Measurements from ENCODE around the gene ANKRD33B. TPM values are rescaled to one million over a fixed set of nuclear protein-coding genes. Genes with fewer than 3 reads are reported as not detected.

Gene ANKRD33B
- total RNA-seq, 1 donor from 2014 or later = 14.2 TPM

DNA sequence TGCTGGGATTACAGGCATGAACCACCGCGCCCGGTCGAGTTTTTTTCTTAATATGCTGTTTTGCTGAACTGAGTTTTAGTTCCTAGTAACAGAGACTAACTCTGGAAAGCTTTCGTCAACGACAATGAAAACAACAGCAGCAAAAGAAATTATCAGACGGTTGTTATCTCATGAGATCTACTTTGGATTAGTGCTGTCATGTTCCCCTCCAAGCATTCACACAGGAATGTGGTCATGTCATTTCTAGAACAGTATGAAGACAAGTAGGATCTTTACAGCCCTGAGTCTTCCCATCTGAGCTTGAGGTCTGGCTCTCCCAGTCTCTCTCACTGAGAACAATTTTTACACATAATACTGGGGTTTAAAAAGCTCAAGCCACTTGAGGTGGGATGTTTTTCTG is 4.0 kb upstream of the ANKRD33B start:
- Histone ChIP-seq H3K27me3 (no peaks in the 10 kb centered on the region), H3K9me3 (no peaks in the 10 kb centered on the region), H3K36me3 (no peaks in the 10 kb centered on the region), H3K4me3 (no peak overlapping the region), H3K27ac (no peak overlapping the region), H3K4me1 (peaks cover 31% of the 10 kb centered on the region)
- no peak for DNase-seq (ENCODE audit: extremely low spot score in 2 of 2)
- intact Hi-C loops (cut with DNase I) = loop anchor here (10.0 kb wide), 1 partner anchor 105 kb away; no protein-coding TSS in a partner anchor
- TF ChIP-seq, protein P1, sequence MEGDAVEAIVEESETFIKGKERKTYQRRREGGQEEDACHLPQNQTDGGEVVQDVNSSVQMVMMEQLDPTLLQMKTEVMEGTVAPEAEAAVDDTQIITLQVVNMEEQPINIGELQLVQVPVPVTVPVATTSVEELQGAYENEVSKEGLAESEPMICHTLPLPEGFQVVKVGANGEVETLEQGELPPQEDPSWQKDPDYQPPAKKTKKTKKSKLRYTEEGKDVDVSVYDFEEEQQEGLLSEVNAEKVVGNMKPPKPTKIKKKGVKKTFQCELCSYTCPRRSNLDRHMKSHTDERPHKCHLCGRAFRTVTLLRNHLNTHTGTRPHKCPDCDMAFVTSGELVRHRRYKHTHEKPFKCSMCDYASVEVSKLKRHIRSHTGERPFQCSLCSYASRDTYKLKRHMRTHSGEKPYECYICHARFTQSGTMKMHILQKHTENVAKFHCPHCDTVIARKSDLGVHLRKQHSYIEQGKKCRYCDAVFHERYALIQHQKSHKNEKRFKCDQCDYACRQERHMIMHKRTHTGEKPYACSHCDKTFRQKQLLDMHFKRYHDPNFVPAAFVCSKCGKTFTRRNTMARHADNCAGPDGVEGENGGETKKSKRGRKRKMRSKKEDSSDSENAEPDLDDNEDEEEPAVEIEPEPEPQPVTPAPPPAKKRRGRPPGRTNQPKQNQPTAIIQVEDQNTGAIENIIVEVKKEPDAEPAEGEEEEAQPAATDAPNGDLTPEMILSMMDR (IDR thresholded peaks at IDR 0.05) = no peak
- TF ChIP-seq POLR2A (IDR thresholded peaks at IDR 0.05) (no peak), POLR2AphosphoS5 (IDR thresholded peaks at IDR 0.05; ENCODE audit: insufficient read depth in 1 of 2, low read depth in 1 of 2) (no peak)

DNA sequence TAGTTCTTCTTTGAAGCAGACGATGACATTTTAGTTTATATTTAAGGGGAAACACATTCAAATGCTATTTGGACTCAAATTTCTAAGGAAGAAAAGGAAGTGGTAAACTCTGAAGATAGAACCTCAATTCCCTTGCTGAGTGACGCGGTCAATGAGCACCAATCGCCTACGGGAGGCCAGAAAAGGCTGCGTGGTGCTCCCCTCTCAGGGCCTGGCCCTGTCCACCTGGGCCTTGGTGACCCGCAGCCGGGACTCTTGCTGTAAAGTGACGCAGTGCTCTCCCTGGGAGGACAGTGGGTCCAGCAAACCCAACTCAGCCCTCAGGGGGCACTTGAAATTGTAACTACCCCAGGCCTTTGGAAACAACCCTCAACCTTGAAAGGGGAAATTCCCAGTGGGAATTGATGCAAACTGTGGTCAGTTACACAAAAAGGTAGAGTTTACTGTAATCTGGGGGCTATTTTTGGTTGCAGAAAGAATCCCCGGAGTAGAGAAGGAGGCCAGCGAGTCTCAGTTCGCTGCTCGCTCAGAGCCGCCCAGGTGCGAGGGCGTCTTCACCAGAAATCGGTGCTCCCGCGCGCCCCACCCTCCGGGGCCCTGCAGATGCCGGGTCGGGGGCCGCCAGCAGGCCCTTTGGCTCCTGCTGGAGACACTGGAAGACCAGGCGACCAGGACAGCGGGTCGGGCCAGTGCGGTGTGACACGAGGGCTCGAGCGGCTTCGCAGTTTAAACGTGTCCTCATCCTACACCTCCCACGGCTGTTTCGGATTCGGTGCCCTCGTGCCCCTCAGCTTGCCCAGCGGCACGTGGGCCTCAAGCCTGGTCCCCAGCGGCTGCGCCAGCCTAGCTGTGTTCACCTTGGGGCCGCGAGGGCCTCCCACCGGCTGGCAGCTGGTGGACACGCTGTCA is 1.4 kb upstream of the ANKRD33B start:
- no peaks in the 10 kb centered on the region for H3K36me3 ChIP-seq
- no peaks in the 10 kb centered on the region for H3K27me3 ChIP-seq
- H3K27ac ChIP-seq = peak overlapping the region; percentile 90
- no peaks in the 10 kb centered on the region for H3K9me3 ChIP-seq
- TF ChIP-seq POLR2A (IDR thresholded peaks at IDR 0.05) (no peak), POLR2AphosphoS5 (IDR thresholded peaks at IDR 0.05; ENCODE audit: insufficient read depth in 1 of 2, low read depth in 1 of 2) (no peak)
- TF ChIP-seq, protein P1 (IDR thresholded peaks at IDR 0.05) = no peak
- peak overlapping the region; percentile 70 to 75 for H3K4me3 ChIP-seq
- no peak for DNase-seq (ENCODE audit: extremely low spot score in 2 of 2)
- H3K4me1 ChIP-seq = peaks cover 41% of the 10 kb centered on the region
- intact Hi-C loops (cut with DNase I) = loop anchor here (10.0 kb wide), 1 partner anchor 108 kb away; no protein-coding TSS in a partner anchor

DNA sequence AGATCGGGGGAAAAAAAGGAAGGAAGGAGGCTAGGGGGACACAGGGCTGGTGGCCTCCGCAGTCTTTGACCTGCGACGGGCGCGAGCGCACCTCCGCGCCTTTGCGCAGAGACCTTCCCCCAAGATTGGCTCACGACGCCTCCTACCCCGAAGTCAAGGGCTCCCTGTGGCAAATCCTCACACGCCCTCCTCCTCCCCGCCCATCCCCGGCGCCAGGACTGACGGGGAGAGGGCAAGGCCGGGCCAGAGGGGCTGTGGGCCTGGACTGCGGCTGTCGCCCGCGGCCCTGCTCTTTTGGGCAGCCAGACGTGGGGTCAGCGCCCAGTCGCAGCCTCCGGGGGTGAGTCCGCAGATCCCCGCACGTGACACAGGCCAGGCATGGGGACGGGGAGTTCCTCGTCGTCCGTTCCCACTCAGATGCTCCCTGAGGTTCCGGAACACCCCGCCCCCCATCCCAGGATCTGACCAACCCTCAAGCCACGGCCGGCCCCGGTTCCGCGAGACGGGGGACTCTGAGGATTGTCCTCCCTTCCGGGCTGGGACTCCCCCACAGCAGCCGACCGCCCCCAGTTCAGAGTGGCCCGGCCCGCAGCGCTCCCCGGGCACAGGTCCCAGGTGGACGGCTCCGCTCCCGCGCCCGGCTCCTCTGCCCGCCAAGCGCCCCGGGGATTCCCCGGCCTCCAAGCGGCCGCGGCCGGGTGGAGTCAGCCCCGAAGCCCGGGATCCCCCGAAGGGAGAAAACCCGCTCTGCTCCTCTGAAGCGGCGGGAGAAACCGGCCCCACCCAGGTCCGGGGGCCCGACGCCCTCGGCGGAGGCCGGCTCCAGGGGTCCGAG is 543 bp upstream of the ANKRD33B start:
- H3K4me1 ChIP-seq = peaks cover 49% of the 10 kb centered on the region
- peak overlapping the region; percentile 90 for H3K27ac ChIP-seq
- TF ChIP-seq POLR2AphosphoS5 (IDR thresholded peaks at IDR 0.05; ENCODE audit: insufficient read depth in 1 of 2, low read depth in 1 of 2) (no peak), POLR2A (IDR thresholded peaks at IDR 0.05) (no peak)
- TF ChIP-seq, protein P1 (IDR thresholded peaks at IDR 0.05) = no peak
- intact Hi-C loops (cut with DNase I) = loop anchor here (10.0 kb wide), 1 partner anchor 109 kb away; no protein-coding TSS in a partner anchor
- H3K36me3 ChIP-seq = no peaks in the 10 kb centered on the region
- peak overlapping the region; percentile 70 to 75 for H3K4me3 ChIP-seq
- no peak for DNase-seq (ENCODE audit: extremely low spot score in 2 of 2)
- H3K27me3 ChIP-seq = no peaks in the 10 kb centered on the region
- H3K9me3 ChIP-seq = no peaks in the 10 kb centered on the region

DNA sequence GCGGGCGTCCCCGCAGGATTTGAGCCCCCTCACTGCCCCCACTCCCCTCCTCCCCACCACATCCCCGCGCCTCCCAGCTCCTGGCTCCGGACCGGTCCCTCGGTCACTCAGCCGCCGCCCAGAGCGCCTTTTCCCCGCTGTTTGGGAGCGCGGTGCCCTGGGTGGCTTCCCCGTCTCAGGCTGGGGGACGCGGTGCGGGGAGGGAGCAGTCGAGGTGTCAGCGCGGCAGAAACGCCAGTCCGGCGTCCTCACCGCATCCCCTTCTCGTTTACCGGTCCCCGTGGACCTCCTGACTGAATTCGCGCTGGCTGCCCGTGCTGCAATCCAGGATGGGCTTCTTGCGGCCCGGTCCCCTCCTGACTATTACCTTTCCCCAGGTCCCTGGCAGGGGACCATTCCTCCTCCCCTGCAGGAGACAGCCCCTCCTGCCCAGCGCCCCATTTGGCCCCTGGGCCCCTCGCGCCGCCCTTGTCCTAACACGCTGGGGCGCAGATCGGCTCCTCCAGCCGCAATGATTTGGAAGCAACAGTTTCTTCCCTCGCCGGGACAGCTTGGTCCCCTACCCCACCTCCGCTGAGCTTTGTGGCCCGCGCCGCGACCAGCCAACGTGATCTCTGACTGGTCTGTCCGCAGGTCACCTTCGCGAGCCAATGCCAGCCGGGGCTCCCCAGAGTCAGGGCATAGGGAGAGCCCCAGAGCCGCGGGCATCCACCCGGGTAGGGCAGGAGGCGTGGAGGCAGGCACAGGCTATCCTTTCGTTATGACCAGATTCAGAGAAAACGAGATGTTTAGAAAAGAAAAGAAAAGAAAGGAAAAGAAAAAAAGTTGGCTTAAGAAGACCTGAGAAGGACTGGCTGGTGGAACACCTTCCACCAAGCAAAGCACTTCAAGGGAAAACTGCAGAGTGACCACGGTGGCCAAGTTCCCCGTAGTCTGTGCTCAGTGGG is 1.2 kb downstream of the ANKRD33B start:
- Histone ChIP-seq H3K9me3 (no peaks in the 10 kb centered on the region), H3K4me1 (peaks cover 54% of the 10 kb centered on the region), H3K4me3 (peak overlapping the region; percentile 70 to 75), H3K27me3 (no peaks in the 10 kb centered on the region), H3K36me3 (no peaks in the 10 kb centered on the region), H3K27ac (peak overlapping the region; percentile 90)
- peak; percentile 72 to 85 for DNase-seq (ENCODE audit: extremely low spot score in 2 of 2)
- intact Hi-C loops (cut with DNase I) = loop anchor here (5.0 to 10.0 kb wide), 2 partner anchors 42 to 110 kb away; no protein-coding TSS in a partner anchor
- TF ChIP-seq POLR2A (IDR thresholded peaks at IDR 0.05) (no peak), POLR2AphosphoS5 (IDR thresholded peaks at IDR 0.05; ENCODE audit: insufficient read depth in 1 of 2, low read depth in 1 of 2) (no peak)
- TF ChIP-seq, protein P1 (IDR thresholded peaks at IDR 0.05) = no peak

All from vagina (tissue), 2 donors.